ENCODE data around the gene NAA80. TPM values are rescaled to one million over a fixed set of nuclear protein-coding genes. Genes with fewer than 3 reads are reported as not detected.

NAA80 gene
- total RNA-seq, 1 experiment from 2014 or later: 5.3 TPM

DNA sequence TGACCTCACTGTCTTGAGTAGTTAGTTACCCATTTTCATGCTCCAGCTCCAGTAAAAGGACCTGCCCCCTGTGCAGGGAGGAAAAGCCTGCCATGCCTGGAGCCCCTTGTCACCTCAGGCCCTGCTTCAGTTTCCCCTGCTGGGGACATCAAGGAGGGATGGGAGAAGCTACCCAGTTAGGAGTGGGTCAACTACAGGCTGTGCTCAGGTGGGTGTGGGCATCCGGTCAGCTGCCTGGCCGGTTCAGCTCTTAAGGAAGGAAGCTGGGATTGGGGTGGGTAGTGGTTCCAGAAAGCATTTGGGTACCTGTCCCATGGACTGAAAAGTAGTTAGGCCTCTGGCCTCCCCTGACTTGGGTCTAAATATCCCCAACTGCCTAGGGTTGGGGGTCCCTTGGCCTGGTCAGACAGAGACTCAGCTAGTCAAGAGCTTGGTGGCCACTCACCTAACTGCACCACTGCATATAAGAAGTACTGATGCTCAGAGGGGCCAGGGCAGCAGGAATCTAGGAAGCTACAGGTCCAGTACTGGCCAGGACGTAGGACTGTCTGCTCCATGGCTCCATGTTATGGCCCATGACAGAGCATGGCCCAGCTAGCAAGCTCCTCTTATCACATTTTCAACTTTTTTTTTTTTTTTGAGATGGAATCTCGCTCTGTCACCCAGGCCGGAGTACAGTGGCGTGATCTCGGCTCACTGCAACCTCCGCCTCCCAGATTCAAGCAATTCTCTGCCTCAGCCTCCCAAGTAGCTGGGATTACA is 19.8 kb downstream of the NAA80 start:
- Histone ChIP-seq H3K27me3 (replicated peaks; ENCODE audit: insufficient read depth, low read depth, low read length, poor library complexity) (no peaks in the 10 kb centered on the region), H3K4me3 (ENCODE audit: low read depth, low read length, poor library complexity, severe bottlenecking) (no peak overlapping the region), H3K36me3 (ENCODE audit: insufficient read depth, low read length, poor library complexity, severe bottlenecking) (no peaks in the 10 kb centered on the region), H3K9me3 (ENCODE audit: low read depth, low read length, poor library complexity, severe bottlenecking) (no peaks in the 10 kb centered on the region), H3K4me1 (ENCODE audit: insufficient read depth, low read length, poor library complexity, severe bottlenecking) (no peaks in the 10 kb centered on the region), H3K27ac (ENCODE audit: low read depth, low read length, poor library complexity, severe bottlenecking) (no peak overlapping the region)
- no peak for DNase-seq (ENCODE audit: low spot score)
- no TSS peak for BruUV-seq (replicated peaks)
- ChIA-PET CTCF (no interaction called here), POLR2A (ENCODE audit: low non-redundant PET) (no interaction called here)
- TF ChIP-seq, protein P1, sequence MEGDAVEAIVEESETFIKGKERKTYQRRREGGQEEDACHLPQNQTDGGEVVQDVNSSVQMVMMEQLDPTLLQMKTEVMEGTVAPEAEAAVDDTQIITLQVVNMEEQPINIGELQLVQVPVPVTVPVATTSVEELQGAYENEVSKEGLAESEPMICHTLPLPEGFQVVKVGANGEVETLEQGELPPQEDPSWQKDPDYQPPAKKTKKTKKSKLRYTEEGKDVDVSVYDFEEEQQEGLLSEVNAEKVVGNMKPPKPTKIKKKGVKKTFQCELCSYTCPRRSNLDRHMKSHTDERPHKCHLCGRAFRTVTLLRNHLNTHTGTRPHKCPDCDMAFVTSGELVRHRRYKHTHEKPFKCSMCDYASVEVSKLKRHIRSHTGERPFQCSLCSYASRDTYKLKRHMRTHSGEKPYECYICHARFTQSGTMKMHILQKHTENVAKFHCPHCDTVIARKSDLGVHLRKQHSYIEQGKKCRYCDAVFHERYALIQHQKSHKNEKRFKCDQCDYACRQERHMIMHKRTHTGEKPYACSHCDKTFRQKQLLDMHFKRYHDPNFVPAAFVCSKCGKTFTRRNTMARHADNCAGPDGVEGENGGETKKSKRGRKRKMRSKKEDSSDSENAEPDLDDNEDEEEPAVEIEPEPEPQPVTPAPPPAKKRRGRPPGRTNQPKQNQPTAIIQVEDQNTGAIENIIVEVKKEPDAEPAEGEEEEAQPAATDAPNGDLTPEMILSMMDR (conservative IDR thresholded peaks at IDR 0.05; ENCODE audit: low read depth, low read length): no peak
- TF ChIP-seq EZH2 (IDR thresholded peaks at IDR 0.05; ENCODE audit: borderline replicate concordance, low read depth, low read length, poor library complexity, severe bottlenecking): no peak
- intact Hi-C loops (cut with micrococcal nuclease; ENCODE audit: unreplicated experiment): no loop called here

DNA sequence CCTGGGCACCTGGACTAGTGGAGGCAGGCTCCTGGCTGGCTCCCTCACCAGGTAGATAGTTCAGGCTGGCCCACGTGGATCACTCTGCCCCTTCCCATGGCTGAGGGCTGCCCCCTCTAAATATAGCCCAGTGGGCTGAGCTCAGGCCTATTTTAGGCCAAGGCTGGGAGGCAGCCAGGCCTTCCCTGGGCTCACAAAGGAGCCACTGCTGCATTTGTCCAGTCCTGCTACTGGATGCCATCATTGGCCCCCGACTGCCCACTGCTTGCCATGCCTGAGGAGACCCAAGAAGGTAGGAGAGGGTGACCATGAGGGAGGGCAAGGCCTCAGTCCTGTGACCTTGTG is 20.4 kb downstream of the NAA80 start, which contains the start of gene LSMEM2:
TSS of gene LSMEM2 (plus strand) at position 208 of the 345 bp plus-strand sequence. CDS start at position 235, 27 bp downstream.
- CTCF ChIA-PET: no interaction called here

DNA sequence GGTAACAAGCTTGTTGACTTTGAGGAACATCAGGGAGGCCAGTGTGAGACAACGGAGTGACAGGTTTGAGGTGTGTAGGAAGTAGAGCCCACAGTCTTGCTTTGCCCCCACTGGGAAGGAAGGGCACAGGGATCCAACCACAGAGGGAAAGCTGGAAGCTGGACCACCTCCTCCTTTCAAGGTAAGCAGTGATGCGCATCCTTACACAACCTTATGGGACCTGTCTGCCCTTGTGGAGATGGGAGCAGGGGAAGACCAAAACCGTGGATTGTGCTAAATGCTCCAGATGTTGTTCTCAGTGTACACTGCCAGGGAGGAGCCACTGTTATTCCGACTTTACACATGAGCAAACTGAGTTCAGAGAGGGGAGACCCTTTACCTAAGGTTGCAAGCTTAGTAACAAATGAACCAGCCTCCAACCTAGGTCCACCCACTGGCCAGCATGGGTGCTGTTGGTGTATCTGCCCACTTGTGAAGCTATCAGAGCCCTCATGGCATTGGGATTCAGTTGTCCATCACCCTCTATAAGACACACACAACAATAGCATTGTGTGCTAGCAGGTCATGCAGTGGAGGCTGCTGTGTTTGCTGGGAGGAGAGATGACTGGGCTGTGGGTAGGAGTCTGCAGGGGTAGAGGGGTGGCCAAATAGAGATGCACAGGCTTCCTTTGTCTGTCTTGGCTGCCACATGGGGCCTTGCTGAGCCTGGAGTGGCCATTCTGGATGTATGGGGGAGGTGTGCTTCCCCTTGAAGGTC is 20.9 kb downstream of the NAA80 start:
- no peak for TF ChIP-seq EZH2 (IDR thresholded peaks at IDR 0.05; ENCODE audit: borderline replicate concordance, low read depth, low read length, poor library complexity, severe bottlenecking)
- TF ChIP-seq, protein P1 (conservative IDR thresholded peaks at IDR 0.05; ENCODE audit: low read depth, low read length): no peak
- no TSS peak for BruUV-seq (replicated peaks)
- H3K4me3 ChIP-seq (ENCODE audit: low read depth, low read length, poor library complexity, severe bottlenecking): no peak overlapping the region
- CTCF ChIA-PET: no interaction called here
- H3K36me3 ChIP-seq (ENCODE audit: insufficient read depth, low read length, poor library complexity, severe bottlenecking): no peaks in the 10 kb centered on the region
- intact Hi-C loops (cut with micrococcal nuclease; ENCODE audit: unreplicated experiment): no loop called here
- no peaks in the 10 kb centered on the region for H3K9me3 ChIP-seq (ENCODE audit: low read depth, low read length, poor library complexity, severe bottlenecking)
- peaks cover 3% of the 10 kb centered on the region for H3K27me3 ChIP-seq (replicated peaks; ENCODE audit: insufficient read depth, low read depth, low read length, poor library complexity)
- POLR2A ChIA-PET (ENCODE audit: low non-redundant PET): no interaction called here
- H3K4me1 ChIP-seq (ENCODE audit: insufficient read depth, low read length, poor library complexity, severe bottlenecking): no peaks in the 10 kb centered on the region
- no peak overlapping the region for H3K27ac ChIP-seq (ENCODE audit: low read depth, low read length, poor library complexity, severe bottlenecking)
- no peak for DNase-seq (ENCODE audit: low spot score)

More for the DNA sequence above, 20.4 kb downstream of the NAA80 start, which contains the start of gene LSMEM2:
- intact Hi-C loops (cut with micrococcal nuclease; ENCODE audit: unreplicated experiment): no loop called here
- Histone ChIP-seq H3K27me3 (replicated peaks; ENCODE audit: insufficient read depth, low read depth, low read length, poor library complexity) (no peaks in the 10 kb centered on the region), H3K27ac (ENCODE audit: low read depth, low read length, poor library complexity, severe bottlenecking) (no peak within 1 kb of the TSS), H3K4me3 (ENCODE audit: low read depth, low read length, poor library complexity, severe bottlenecking) (no peak within 1 kb of the TSS), H3K4me1 (ENCODE audit: insufficient read depth, low read length, poor library complexity, severe bottlenecking) (no peaks in the 10 kb centered on the region), H3K36me3 (ENCODE audit: insufficient read depth, low read length, poor library complexity, severe bottlenecking) (no peaks in the 10 kb centered on the region), H3K9me3 (ENCODE audit: low read depth, low read length, poor library complexity, severe bottlenecking) (no peaks in the 10 kb centered on the region)
- POLR2A ChIA-PET (ENCODE audit: low non-redundant PET): no interaction called here
- DNase-seq (ENCODE audit: low spot score): no peak
- BruUV-seq (replicated peaks): no TSS peak
- no peak for TF ChIP-seq EZH2 (IDR thresholded peaks at IDR 0.05; ENCODE audit: borderline replicate concordance, low read depth, low read length, poor library complexity, severe bottlenecking)
- TF ChIP-seq, protein P1 (conservative IDR thresholded peaks at IDR 0.05; ENCODE audit: low read depth, low read length): no peak

All from A673 (cell line).